ENCODE data around the gene LRRN2. TPM values are rescaled to one million over a fixed set of nuclear protein-coding genes. Genes with fewer than 3 reads are reported as not detected.
"Not testable (repeated sequence)": the region's sequence is repeated elsewhere in the genome, so short reads cannot be mapped to it uniquely, and the experiment has no call there.

Gene LRRN2
- total RNA-seq, 2 experiments from 2014 or later, result 0.15 TPM; not detected in 1

GRCh38 chr1:204643503-204643902 lies 42.0 kb downstream of the LRRN2 start:
- ChIA-PET POLR2A (no interaction called here), CTCF (interaction anchor here (0.6 kb wide), 1 partner anchor 589 kb away, joined by 3 read pairs; no protein-coding TSS in a partner anchor)

- ChIA-PET CTCF (no interaction called here), POLR2A (no interaction called here)
Observed at GRCh38 chr1:204641936-204642335, 43.6 kb downstream of the LRRN2 start.

DNA sequence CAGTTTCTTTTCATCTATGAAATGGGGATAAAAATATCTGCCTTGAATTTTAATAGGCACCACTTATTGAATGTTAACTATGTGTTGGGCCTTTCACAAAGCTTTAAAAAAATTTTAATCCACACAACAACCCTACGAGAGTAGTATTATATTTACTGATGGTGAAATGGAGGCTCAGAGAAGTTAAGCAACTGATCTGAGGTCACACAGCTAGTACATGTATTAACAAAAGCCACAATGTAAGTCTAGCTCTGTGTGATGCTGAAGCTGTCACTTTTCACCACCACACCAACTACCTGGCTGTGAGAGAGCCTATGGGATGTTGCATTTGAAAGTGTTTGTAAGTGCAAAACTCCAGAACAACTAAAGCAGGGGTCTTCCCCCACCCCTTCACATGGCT lies 44.1 kb downstream of the LRRN2 start:
- CTCF ChIA-PET, result interaction anchor here (0.5 kb wide), 1 partner anchor 733 kb away, joined by 3 read pairs; no protein-coding TSS in a partner anchor
- POLR2A ChIA-PET, result no interaction called here

DNA sequence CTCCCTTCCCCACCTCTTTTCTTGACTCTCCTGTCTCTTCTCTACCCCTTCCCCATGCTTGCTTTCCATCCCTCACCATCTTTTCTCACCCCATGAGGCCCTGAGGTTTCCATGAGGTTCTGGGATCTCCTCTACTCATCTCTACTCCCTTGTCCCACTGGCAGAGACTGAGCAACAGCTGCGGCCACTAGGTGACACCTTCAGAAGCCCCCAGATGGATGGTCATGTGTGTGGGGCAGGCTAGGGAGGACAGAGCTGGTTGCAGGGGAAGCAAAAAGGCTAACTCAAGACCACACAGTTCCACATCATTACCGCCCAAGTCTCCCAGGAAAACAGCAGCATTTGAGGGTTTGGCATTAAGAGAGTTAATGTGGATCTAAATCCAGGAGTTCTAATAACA lies 45.0 kb downstream of the LRRN2 start:
- CTCF ChIA-PET, result no interaction called here
- POLR2A ChIA-PET, result no interaction called here

DNA sequence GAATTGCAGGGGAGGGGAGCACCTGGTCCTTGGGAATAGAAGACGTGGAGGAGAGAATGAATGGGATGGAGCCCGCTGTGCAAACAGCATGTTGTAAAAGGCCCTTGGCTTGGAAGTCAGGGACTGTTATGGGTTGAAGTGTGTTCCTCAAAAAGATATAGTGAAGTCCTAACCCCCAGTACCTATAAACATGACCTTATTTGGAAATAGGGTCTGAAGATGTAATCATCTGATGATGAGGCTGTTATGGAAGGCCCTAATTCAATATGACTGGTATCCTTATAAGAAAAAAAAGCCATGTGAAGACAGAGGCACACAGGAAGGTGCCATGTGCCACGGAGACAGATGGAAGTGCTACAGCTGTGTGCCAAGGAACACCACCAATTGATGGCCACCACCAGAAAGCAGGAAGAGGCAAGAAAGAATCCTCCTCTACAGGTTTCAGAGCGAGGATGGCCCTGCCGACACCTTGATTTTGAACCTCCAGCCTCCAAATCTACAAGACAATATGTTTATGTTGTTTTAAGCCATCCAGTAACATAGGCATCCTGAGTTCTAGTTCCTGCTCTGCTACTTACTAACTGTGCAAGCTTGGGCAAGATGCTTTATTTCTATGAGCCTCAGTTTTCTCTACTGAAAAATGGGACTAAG lies 51.2 kb downstream of the LRRN2 start:
- CTCF ChIA-PET, result no interaction called here

GRCh38 chr1:204633665-204634064 lies 51.9 kb downstream of the LRRN2 start:
- POLR2A ChIA-PET, result no interaction called here
- CTCF ChIA-PET, result no interaction called here

More for the DNA sequence above, 51.2 kb downstream of the LRRN2 start:
- POLR2A ChIA-PET, result no interaction called here

- ChIA-PET CTCF (no interaction called here), POLR2A (no interaction called here)
Observed at GRCh38 chr1:204630132-204630905, 55.2 kb downstream of the LRRN2 start.

GRCh38 chr1:204629459-204629858 lies 56.1 kb downstream of the LRRN2 start:
- CTCF ChIA-PET, POLR2A ChIA-PET: not testable (repeated sequence)

- POLR2A ChIA-PET, result no interaction called here
- CTCF ChIA-PET, result no interaction called here
Observed at GRCh38 chr1:204628868-204629267, 56.7 kb downstream of the LRRN2 start.

- CTCF ChIA-PET, result interaction anchor here (0.6 kb wide), 1 partner anchor 19 kb away, joined by 3 read pairs; no protein-coding TSS in a partner anchor
- POLR2A ChIA-PET, result no interaction called here
Observed at GRCh38 chr1:204627436-204627835, 58.1 kb downstream of the LRRN2 start.

DNA sequence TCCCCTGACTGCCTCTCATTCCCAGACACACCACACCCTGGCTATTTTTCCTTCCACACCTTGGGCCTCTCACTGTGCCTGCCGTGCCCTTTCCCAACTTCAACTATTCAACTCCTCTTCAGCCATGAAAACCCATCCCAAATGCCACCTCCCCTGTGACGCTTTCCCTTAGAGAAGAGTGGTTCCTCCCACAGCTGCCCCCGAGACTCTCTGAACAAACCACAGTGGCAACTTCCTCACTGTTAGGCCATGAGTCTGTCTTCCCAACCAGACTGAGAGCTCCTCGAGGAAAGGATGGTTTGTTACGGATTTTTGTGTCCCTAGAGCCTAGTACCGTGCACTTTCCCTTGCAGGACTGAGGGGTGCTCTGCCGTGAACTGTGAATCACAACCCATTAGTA lies 59.2 kb downstream of the LRRN2 start:
- ChIA-PET CTCF (no interaction called here), POLR2A (no interaction called here)

DNA sequence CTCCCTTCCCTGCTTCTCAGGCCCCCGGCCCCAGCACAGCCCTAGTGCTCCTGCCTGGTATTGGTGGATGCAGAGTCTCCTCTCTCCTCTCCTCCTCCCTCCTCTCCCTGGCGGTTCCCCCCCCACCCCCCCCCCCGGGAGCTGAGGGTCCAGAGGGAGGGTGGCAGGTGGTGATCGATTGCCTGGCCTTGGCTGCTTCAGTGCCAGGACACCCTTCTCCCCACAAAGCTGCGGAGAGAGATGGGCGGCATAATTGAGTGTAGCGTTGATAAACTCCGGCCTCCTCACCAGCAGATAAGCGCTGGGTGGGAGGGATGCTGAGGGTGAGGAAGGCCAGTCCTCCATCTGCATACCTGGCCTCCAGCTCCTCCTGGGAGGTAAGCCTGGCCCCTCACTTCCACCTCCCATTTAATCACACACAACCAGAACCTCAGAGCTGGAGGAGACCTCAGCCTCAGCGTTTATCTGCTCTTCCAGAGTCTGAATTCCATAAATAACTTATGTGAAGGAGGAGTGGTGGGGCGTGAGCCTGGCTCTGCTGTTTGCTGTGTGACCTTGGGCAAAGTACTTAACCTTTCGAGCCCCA lies 60.8 kb downstream of the LRRN2 start:
- ChIA-PET CTCF (interaction anchor here (0.5 kb wide), 1 partner anchor 171 kb away, joined by 3 read pairs; no protein-coding TSS in a partner anchor), POLR2A (no interaction called here)

- CTCF ChIA-PET, result interaction anchor here (0.5 kb wide), 1 partner anchor 170 kb away, joined by 3 read pairs; no protein-coding TSS in a partner anchor
- POLR2A ChIA-PET, result no interaction called here
Observed at GRCh38 chr1:204623894-204624361, 61.6 kb downstream of the LRRN2 start.

- CTCF ChIA-PET, result no interaction called here
- POLR2A ChIA-PET, result no interaction called here
Observed at GRCh38 chr1:204623365-204623893, 62.1 kb downstream of the LRRN2 start.

DNA sequence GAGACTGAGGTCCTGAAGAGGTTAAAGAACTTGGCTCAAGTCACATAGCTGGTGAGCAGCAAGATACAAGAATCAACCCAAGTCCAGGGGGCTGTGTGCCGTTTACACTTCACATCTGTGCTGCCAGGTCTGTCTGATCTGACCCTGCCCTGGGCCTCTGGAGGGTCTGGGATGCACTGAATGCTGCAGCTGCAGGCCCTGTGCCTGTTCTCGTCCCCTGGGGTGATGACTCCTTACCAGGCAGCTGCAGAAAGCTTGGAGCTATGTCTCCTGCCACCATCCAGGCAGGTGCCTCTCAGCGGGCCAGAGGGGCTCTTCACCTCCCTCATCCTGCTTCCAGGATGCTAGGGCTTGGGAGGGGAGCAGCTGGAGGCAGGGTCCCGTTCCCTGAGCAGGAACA lies 63.5 kb downstream of the LRRN2 start:
- ChIA-PET POLR2A (no interaction called here), CTCF (no interaction called here)

- POLR2A ChIA-PET, result no interaction called here
- CTCF ChIA-PET, result no interaction called here
Observed at GRCh38 chr1:204621396-204621795, 64.1 kb downstream of the LRRN2 start.

DNA sequence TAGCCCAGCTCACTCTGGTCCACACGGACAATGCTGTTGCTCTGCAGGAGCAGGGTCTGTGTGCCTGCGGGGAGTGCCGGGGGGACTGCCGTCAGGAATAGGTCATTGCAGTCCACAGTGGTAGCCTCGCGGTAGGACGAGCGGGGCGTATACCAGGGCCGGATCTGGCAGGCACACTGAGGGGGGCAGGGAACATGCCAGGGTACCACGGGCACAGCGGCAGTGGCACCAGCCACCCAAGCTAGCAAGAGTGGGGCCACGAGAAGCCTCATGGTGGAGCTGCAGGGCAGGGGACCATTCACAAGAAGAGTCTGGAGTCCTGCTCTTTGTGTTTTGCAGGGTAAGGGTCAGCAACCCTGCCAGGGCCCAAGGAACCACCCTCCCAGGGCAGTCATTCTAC lies 65.8 kb downstream of the LRRN2 start:
- ChIA-PET CTCF (no interaction called here), POLR2A (no interaction called here)

DNA sequence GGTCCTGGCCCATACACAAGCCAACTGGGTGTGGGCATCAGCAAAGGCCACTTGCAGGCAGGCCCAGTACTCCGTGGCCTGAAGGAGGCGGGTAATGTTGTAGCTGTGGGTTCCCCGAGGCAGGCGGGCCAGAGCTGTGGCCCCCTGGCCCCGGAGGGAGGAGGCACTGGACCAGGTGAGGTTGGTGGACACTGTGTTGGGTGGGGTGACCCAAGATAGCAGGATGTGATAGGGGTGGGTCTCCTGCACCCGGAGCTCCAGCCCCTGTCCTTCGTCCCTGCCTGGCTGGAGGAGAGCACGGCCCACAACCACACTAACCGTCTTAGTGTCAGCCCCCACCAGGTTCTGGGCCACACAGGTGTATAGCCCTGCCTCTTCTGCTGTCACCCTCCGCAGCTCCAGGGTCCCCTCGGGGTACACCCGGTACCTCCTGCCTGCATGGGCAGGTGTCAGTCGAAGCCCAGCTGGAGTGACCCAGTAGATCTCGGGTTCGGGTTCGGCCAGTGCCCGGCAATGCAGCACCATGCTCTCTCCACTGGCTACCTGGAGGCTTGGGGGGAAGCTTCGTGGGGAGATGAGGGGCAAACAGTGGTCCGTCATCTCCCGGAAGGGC lies 67.3 kb downstream of the LRRN2 start:
- CTCF ChIA-PET, result no interaction called here
- POLR2A ChIA-PET, result interaction anchor here (0.6 kb wide), 1 partner anchor 74 kb away, joined by 3 read pairs; no protein-coding TSS in a partner anchor

DNA sequence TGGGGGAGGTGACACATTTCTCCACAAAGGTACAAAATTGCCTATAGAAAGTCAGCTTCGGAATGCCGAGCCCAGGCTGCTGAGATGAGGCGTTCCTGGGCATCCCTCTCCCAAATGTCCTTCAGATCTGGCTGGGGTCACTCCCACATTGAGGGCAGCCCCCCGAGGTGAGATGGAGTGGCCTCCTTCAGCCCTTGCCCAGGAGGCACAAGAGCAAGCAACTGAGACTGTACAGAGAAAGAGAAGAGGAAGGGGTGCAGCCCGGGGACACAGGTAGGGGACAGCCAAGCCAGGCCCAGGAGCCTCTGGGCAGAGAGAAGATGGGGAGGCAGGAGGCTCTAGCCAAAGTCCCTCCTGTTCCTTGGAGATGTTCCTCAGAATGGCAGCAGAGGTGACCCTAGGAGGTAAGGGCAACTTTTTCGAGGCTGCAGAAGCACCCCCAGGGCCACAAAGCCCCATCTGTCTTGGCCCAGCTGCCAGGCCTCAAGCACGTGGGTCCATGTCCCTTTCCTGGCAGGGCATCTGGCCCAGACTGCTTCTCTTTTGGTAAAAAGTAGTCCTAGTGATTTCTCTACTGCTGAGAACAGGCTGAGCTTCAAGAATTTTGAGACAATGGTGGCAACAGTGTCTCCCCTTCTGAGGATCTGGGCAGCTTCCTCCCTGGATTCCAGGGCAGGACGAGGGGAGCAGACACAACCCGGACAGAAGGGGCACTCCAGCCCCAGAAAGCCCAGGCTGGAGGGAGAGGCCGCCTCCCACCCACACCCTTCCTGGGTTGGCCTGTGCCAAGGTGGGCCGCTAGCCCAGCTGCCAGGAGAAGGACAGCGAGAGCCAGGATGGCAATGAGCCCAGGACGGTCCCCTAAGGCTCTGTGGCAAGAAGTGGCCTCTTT lies 68.0 kb downstream of the LRRN2 start:
- POLR2A ChIA-PET, result interaction anchor here (0.6 kb wide), 1 partner anchor 74 kb away, joined by 3 read pairs; no protein-coding TSS in a partner anchor
- CTCF ChIA-PET, result no interaction called here

Measured in activated CD8-positive, alpha-beta memory T cell treated with anti-CD3 and anti-CD28 coated beads for 36 hours (primary cell).